ENCODE data around the gene GPER1. TPM values are rescaled to one million over a fixed set of nuclear protein-coding genes. Genes with fewer than 3 reads are reported as not detected.

Gene GPER1
- total and polyA plus RNA-seq, 2 experiments from 2014 or later, result 3.4 to 5.2 TPM

DNA sequence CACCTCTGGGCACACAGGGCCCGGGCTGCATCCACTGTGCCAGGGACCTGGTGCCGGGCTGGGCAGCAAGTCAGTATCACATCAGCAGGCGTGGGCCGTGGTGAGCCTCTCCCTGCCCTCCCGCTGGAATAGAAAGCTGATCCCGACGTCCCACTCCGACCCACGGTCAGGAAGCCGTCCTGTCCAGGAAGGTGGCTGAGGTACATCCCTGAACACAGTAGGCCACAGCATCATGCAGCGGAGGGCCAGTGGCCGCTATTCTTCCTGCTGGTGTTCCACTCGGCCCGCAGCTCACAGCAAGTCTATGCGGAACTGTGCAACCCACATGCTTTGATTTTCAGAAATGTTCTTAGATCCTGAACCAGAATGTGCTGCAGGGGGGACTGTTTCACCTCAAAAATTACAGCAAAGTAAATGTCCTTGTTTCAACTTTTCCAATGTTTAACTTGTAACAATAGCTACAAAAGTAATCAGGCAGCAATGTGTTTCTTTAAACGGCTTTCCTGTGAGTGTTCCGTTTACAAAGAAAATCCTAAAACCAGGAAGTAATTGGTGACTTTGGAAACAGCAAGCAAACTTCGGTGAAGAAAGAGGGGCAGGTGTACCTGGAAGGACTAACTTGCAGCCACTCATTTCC is 44.2 kb upstream of the GPER1 start:
- no peak for DNase-seq (ENCODE audit: low read depth in 1 of 2, low spot score in 1 of 2)
- Histone ChIP-seq H3K4me3 (peak overlapping the region; percentile 24), H3K27ac (peak overlapping the region; percentile 97), H3K4me1 (ENCODE audit: low read depth) (peaks cover 26% of the 10 kb centered on the region), H3K36me3 (no peaks in the 10 kb centered on the region), H3K27me3 (no peaks in the 10 kb centered on the region), H3K9me3 (ENCODE audit: low read depth) (no peaks in the 10 kb centered on the region)
- TF ChIP-seq CTCF (IDR thresholded peaks at IDR 0.05; ENCODE audit: low read depth, low read length), result no peak

GRCh38 chr7:1044189-1045068 is 43.5 kb upstream of the GPER1 start, which contains the start of gene GPR146:
Gene GPR146, plus strand, starts transcription at chr7:1044546. Its CDS starts 12,970 bp downstream, at chr7:1057516.
- peaks cover 26% of the 10 kb centered on the region for H3K4me1 ChIP-seq (ENCODE audit: low read depth)
- peak within 1 kb of the TSS; percentile 71 for H3K4me3 ChIP-seq
- H3K27me3 ChIP-seq, result no peaks in the 10 kb centered on the region
- DNase-seq (ENCODE audit: low read depth in 1 of 2, low spot score in 1 of 2), result peak; percentile 98 to 99
- H3K27ac ChIP-seq, result peak within 1 kb of the TSS; percentile 97
- H3K9me3 ChIP-seq (ENCODE audit: low read depth), result no peaks in the 10 kb centered on the region
- no peaks in the 10 kb centered on the region for H3K36me3 ChIP-seq
- peak; percentile 71 for TF ChIP-seq CTCF (IDR thresholded peaks at IDR 0.05; ENCODE audit: low read depth, low read length)

DNA sequence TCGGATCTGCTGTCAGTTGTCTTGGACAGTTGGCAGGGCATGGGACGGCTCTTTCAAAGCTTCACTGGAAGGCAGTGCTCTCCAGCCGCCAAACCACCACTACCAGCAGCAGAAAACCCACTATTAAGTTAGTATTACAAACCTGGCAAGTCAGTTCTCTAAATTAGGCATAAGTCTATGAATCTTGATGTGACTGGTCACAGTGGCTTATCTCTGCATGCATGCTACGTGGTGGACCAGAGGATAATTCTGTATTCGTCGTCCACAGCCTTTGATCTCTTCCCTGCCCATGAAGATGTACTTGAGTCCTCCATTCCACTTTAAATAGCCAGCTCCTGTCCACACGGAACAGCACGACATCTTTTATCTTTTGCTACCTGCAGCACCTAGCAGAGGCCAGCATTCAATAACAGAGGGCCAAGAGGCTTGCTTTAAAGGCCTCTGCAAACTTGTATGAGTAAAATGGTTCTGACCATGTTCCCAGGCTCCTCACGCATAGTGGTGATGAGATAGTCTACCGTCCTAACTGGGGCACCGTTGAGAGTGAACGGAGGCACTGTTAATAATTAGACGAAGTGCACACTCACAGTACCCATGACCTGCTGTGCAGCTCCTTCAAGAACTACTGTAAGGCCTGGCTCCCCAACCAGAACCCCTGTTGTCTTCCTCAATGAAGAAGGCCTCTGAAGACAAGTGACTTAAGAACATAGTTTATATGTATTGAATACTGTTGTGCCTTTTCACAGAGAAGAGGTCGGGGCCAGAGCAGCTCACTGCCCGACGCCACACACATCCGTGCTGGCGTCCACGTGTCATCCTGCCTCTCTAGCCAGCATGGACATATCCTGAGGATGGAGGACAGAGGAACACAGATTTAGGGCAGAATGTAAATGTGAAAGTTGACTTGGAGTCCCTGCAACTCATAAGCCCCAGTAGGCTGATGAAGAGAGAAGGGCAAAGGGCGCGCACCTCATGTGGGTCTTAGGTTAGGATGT is 42.5 kb upstream of the GPER1 start:
- peaks cover 26% of the 10 kb centered on the region for H3K4me1 ChIP-seq (ENCODE audit: low read depth)
- H3K27me3 ChIP-seq, result no peaks in the 10 kb centered on the region
- H3K27ac ChIP-seq, result peak overlapping the region; percentile 94
- no peaks in the 10 kb centered on the region for H3K36me3 ChIP-seq
- TF ChIP-seq CTCF (IDR thresholded peaks at IDR 0.05; ENCODE audit: low read depth, low read length), result no peak
- no peaks in the 10 kb centered on the region for H3K9me3 ChIP-seq (ENCODE audit: low read depth)
- DNase-seq (ENCODE audit: low read depth in 1 of 2, low spot score in 1 of 2), result no peak
- peak overlapping the region; percentile 71 for H3K4me3 ChIP-seq

- Histone ChIP-seq H3K9me3 (ENCODE audit: low read depth) (no peaks in the 10 kb centered on the region), H3K36me3 (no peaks in the 10 kb centered on the region), H3K27ac (no peak overlapping the region), H3K27me3 (no peaks in the 10 kb centered on the region), H3K4me3 (no peak overlapping the region), H3K4me1 (ENCODE audit: low read depth) (peaks cover 18% of the 10 kb centered on the region)
- TF ChIP-seq CTCF (IDR thresholded peaks at IDR 0.05; ENCODE audit: low read depth, low read length), result no peak
- DNase-seq (ENCODE audit: low read depth in 1 of 2, low spot score in 1 of 2), result no peak
Measured at GRCh38 chr7:1046722-1047679, 40.9 kb upstream of the GPER1 start.

Data from cardiac muscle cell (in vitro differentiated cells and primary cell).